Small intestine (tissue), 7 donors: Measurements from ENCODE around the gene SOX8. TPM values are rescaled to one million over a fixed set of nuclear protein-coding genes. Genes with fewer than 3 reads are reported as not detected.

Source experiments
- DNase-seq, 2 donors: peaks; one replicate each; pipeline versions ENCODE4 v3.0.0 to v3.0.0-alpha.2; 2013
- FAIRE-seq: peaks from 2 replicates; lab custom pipeline; 2012; peaks lifted over from hg19 to GRCh38; lab: Jason Lieb, UNC
- H3K27ac ChIP-seq, 3 donors: one replicate each; pipeline ENCODE4 v1.5.1; 2013; ENCODE audit warnings: low read length in 2 of 3, mild to moderate bottlenecking in 2 of 3, control low read depth in 1 of 3, inconsistent platforms in 1 of 3, low read depth in 1 of 3, moderate library complexity in 1 of 3
- H3K27me3 ChIP-seq, 3 donors: one replicate each; pipeline ENCODE4 v1.6.1; 2013; ENCODE audit warnings: low read length in 3 of 3, inconsistent platforms in 1 of 3; ENCODE audit not compliant: control insufficient read depth in 3 of 3, insufficient read depth in 3 of 3
- H3K36me3 ChIP-seq, 3 donors: one replicate each; pipeline ENCODE4 v1.6.1; 2013; ENCODE audit warnings: low read length in 3 of 3, inconsistent platforms in 1 of 3, low read depth in 1 of 3, mild to moderate bottlenecking in 1 of 3, moderate library complexity in 1 of 3; ENCODE audit not compliant: control insufficient read depth in 3 of 3, insufficient read depth in 2 of 3
- H3K4me1 ChIP-seq, 3 donors: one replicate each; pipeline ENCODE4 v1.6.1; 2013; ENCODE audit warnings: low read length in 2 of 3, inconsistent platforms in 1 of 3, low read depth in 1 of 3, mild to moderate bottlenecking in 1 of 3, moderate library complexity in 1 of 3; ENCODE audit not compliant: control insufficient read depth in 3 of 3, insufficient read depth in 2 of 3
- H3K4me3 ChIP-seq, 3 donors: one replicate each; pipeline ENCODE4 v1.5.1; 2013; ENCODE audit warnings: low read length in 3 of 3, control low read depth in 1 of 3, inconsistent platforms in 1 of 3, low read depth in 1 of 3, mild to moderate bottlenecking in 1 of 3, moderate library complexity in 1 of 3
- H3K9me3 ChIP-seq, 2 donors: one replicate each; pipeline ENCODE4 v1.6.1; 2013; ENCODE audit warnings: low read depth in 1 of 2, low read length in 1 of 2; ENCODE audit not compliant: control insufficient read depth in 2 of 2, insufficient read depth in 1 of 2
- WGBS, 3 donors: extraction: QIAGEN DNeasy Blood & Tissue Kit; methylation state at CpG; one replicate each; pipeline ENCODE4 v1.1.7; 2013; 5-methylcytosine and 5-hydroxymethylcytosine counted together
- polyA plus RNA-seq, 4 donors: library from polyadenylated mRNA; stranded (reverse) in 3 of 4; unstranded in 1 of 4; fragments of 200-250 nt in 3 of 4; fragments of 120-200 nt in 1 of 4; gene quantifications; one replicate each; pipeline versions ENCODE4 v1.2.1 to v1.2.3, GENCODE V29; 2013
- donor health status: healthy with polysubstance abuse.
- donor health status: control.
- donor health status: control.
- donor health status: Bipolar disorder and iron deficiency.
- donor health status: healthy.

SOX8 gene
- polyA plus RNA-seq, 4 donors = 0.27 to 2.1 (median 1.0) TPM; not detected in 1

GRCh38 chr16:989354-989814 lies 7.8 kb downstream of the SOX8 start:
- FAIRE-seq (no peak), DNase-seq (no peak)
- Histone ChIP-seq H3K27me3 (peaks cover 0 to 7% (median 5%) of the 10 kb centered on the region in 3 donors), H3K9me3 (peaks cover 0 to 1% of the 10 kb centered on the region in 2 donors), H3K36me3 (peaks cover 0 to 3% (median 0%) of the 10 kb centered on the region in 3 donors), H3K4me3 (no peak overlapping the region), H3K27ac (no peak overlapping the region), H3K4me1 (no peaks in the 10 kb centered on the region)
- WGBS, 3 donors = 55 to 68% (median 59%) methylated on average over 11 of the region's 11 CpGs

GRCh38 chr16:990516-991291 lies 9.1 kb downstream of the SOX8 start:
- Histone ChIP-seq H3K4me1 (no peaks in the 10 kb centered on the region), H3K27ac (no peak overlapping the region), H3K4me3 (no peak overlapping the region), H3K36me3 (peaks cover 0 to under 1% (median 0%) of the 10 kb centered on the region in 3 donors), H3K9me3 (peaks cover 0 to 15% of the 10 kb centered on the region in 2 donors), H3K27me3 (peaks cover 0 to 7% (median 5%) of the 10 kb centered on the region in 3 donors)
- DNase-seq = no peak
- 47 to 74% (median 61%) methylated on average over 41 of the region's 41 CpGs for WGBS, 3 donors
- no peak for FAIRE-seq

- H3K4me1 ChIP-seq = no peaks in the 10 kb centered on the region
- FAIRE-seq = no peak
- 62 to 72% (median 69%) methylated on average over 7 to 11 of the region's 11 CpGs for WGBS, 3 donors
- H3K36me3 ChIP-seq = no peaks in the 10 kb centered on the region
- peaks cover 0 to 21% of the 10 kb centered on the region in 2 donors for H3K9me3 ChIP-seq
- DNase-seq = no peak
- H3K27me3 ChIP-seq = peaks cover under 1 to 5% (median 5%) of the 10 kb centered on the region in 3 donors
- H3K27ac ChIP-seq = no peak overlapping the region
- H3K4me3 ChIP-seq = no peak overlapping the region
Observed at GRCh38 chr16:991345-991744, 9.8 kb downstream of the SOX8 start.

GRCh38 chr16:991773-992172 lies 10.2 kb downstream of the SOX8 start:
- Histone ChIP-seq H3K27me3 (peaks cover 2 to 9% (median 8%) of the 10 kb centered on the region in 3 donors), H3K4me1 (no peaks in the 10 kb centered on the region), H3K9me3 (peaks cover 0 to 23% of the 10 kb centered on the region in 2 donors), H3K27ac (no peak overlapping the region), H3K36me3 (no peaks in the 10 kb centered on the region), H3K4me3 (no peak overlapping the region)
- FAIRE-seq = no peak
- no peak for DNase-seq
- 52 to 61% (median 54%) methylated on average over 8 to 9 of the region's 9 CpGs for WGBS, 3 donors

DNA sequence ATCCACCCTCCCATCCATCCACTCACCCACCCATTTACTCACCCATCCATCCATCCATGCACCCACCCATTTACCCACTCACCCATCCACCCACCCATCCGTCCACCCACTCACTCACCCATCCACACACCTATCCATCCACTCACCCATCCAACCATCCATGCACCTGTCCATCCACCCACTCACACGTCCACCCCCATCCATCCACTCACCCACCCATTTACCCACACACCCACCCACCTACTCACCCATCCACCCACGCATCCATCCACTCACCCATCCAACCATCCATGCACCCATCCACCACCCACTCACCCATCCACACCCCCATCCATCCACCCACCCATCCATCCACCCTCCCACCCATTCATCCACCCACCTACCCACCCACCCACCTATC lies 12.2 kb downstream of the SOX8 start:
- FAIRE-seq = no peak
- no peak for DNase-seq
- Histone ChIP-seq H3K27me3 (peaks cover 5 to 19% (median 8%) of the 10 kb centered on the region in 3 donors), H3K27ac (no peak overlapping the region), H3K4me1 (no peaks in the 10 kb centered on the region), H3K9me3 (peaks cover 0 to 23% of the 10 kb centered on the region in 2 donors), H3K36me3 (no peaks in the 10 kb centered on the region), H3K4me3 (no peak overlapping the region)
- WGBS, 3 donors = 80 to 91% (median 83%) methylated on average over 3 of the region's 3 CpGs

- Histone ChIP-seq H3K4me3 (no peak overlapping the region), H3K9me3 (peaks cover 0 to 23% of the 10 kb centered on the region in 2 donors), H3K4me1 (no peaks in the 10 kb centered on the region), H3K27me3 (peaks cover 5 to 17% (median 8%) of the 10 kb centered on the region in 3 donors), H3K36me3 (no peaks in the 10 kb centered on the region), H3K27ac (no peak overlapping the region)
- WGBS, 3 donors = 75 to 85% (median 81%) methylated on average over 3 of the region's 3 CpGs
- DNase-seq (no peak), FAIRE-seq (no peak)
Observed at GRCh38 chr16:995087-995486, 13.5 kb downstream of the SOX8 start.

DNA sequence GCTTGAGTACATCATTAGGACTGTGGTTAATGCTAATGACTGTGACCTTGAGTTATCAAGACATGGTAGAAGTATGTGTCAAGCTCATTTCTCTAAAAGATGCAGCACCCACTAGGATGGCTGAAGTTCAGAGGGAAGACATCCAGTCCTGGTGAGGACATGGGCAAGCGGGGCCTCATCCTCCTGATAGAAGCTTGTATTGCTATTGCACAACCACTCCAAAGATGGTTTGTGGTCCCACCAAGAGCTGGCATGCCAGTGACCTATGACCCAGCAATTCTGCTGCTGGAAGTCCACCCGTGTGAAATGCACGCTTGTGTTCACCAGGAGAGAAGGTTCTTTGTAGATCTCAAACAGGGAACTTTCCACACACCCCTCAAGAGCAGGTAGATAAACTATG lies 14.2 kb downstream of the SOX8 start:
- FAIRE-seq (no peak), DNase-seq (no peak)
- peaks cover 0 to 23% of the 10 kb centered on the region in 2 donors for H3K9me3 ChIP-seq
- WGBS, 3 donors = 52 to 88% (median 59%) methylated on average over 3 of the region's 3 CpGs
- H3K36me3 ChIP-seq = no peaks in the 10 kb centered on the region
- H3K4me3 ChIP-seq = no peak overlapping the region
- H3K27me3 ChIP-seq = peaks cover 3 to 17% (median 5%) of the 10 kb centered on the region in 3 donors
- no peaks in the 10 kb centered on the region for H3K4me1 ChIP-seq
- no peak overlapping the region for H3K27ac ChIP-seq

GRCh38 chr16:996681-997080 lies 15.1 kb downstream of the SOX8 start:
- no peak for FAIRE-seq
- no peak overlapping the region for H3K4me3 ChIP-seq
- peaks cover 0 to 23% of the 10 kb centered on the region in 2 donors for H3K9me3 ChIP-seq
- WGBS, 3 donors = 43 to 54% (median 43%) methylated on average over 6 of the region's 6 CpGs
- H3K27me3 ChIP-seq = peaks cover 3 to 17% (median 5%) of the 10 kb centered on the region in 3 donors
- H3K36me3 ChIP-seq = no peaks in the 10 kb centered on the region
- no peaks in the 10 kb centered on the region for H3K4me1 ChIP-seq
- no peak for DNase-seq
- no peak overlapping the region for H3K27ac ChIP-seq
